Activated gamma-delta T cell (primary cell): ENCODE measurements around the gene CCDC178.
"Not testable (repeated sequence)": the region's sequence is repeated elsewhere in the genome, so short reads cannot be mapped to it uniquely, and the experiment has no call there.

Experiments
- DNase-seq: peaks from one replicate; lab custom pipeline; 2025; lab: John Stamatoyannopoulos, UW

The CCDC178 gene

DNA sequence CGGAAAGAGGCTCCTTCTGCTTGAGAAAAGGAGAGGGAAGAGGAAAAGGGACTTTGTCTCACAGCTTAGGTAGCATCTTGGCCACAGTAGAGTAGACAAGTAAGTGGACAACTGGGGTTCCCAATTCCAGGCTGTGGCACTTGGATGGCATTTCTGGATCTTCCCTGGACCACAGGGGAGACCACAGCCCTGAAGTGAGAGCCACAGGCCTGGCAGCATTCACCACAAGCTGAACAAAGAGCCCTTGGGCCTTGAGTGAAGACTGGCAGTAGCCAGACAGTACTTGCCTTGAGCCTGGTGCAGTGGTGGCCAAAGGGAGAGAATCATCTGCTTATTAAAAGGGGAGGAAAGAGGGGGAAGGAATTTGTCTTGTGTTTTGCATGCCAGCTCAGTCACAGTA is 441.6 kb downstream of the CCDC178 start:
- no peak for DNase-seq

DNA sequence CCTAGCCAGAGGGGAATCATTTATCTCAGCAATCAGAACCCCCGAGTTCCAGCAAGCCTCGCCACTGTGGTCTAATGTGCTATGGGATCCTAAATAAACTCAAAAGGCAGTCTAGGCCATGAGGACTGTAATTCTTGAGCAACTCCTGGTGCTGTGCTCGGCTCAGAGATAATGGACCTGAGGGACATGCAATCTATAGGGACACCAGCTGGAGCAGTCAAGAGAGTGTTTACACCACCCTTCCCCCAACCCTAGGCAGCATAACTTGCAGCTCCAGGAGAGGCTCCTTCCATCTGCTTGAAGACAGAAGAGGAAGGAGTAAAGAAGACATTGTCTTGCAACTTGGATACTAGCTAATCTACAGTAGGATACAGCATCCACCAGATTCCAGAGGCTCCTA is 442.2 kb downstream of the CCDC178 start:
- no peak for DNase-seq

DNA sequence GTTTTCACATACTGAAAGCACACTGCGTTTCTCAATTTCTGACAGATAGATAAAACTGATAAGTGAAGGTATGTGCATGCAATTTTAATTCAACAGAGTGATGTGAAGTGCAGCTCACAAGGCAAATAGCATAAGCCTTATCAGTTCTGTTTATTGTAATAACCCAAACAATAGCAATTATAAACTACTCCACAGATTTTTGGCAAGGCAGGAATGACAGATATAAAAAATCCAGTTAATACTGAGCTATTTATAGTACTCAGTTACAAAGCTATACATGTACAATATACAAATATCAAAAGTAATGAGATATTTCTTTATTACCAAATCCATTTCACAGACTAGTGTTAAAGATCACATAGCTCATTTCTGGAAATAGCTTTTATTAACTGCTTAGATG is 456.8 kb downstream of the CCDC178 start:
- no peak for DNase-seq

DNA sequence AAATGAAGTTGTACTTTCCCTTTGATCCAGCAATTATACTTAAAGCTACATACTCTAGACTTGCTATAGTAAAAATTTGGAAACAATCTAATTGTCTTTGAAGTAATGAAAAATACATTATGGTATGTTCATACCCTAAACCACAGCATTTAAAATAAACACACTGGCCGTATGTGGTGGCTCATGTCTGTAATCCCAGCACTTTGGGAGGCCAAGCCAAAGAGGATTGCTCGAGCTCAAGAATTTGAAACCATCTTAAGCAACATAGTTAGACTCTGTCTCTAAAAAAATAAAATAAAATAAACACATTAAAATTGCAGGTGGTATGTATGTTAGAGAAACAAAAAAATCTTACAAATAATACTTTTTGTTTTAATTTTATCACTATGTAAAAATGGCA is 459.6 kb downstream of the CCDC178 start:
- DNase-seq: no peak

DNA sequence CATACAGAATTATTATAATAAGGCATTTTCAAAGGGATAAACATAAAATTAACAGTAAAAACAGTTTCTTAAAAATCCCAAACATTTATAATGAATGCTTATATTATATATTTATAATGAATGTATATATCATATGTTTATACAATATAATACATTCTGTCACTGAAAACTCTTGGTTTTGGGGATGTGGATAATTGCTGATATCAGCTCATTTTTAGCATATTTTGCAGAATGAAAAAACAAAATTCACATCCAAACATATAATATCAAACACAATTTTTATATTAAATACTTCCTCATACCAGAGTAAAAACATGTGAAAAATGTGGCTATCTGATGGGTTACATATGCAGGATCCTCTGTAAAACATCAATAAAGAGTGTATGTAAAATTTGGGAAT is 465.0 kb downstream of the CCDC178 start:
- DNase-seq: no peak

DNA sequence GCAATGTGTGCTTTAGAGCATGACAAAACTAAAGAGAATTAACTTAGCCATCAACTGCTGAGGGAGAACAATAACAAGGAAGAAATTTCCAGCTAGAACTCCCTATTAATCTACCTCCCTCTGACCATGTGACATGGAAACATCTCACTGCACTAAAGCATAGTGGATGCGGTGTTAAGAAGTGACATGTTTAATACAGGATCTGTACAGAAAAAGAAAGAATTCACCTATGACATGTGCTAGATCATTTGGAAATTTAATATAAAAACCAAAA is 465.4 kb downstream of the CCDC178 start:
- no peak for DNase-seq

DNA sequence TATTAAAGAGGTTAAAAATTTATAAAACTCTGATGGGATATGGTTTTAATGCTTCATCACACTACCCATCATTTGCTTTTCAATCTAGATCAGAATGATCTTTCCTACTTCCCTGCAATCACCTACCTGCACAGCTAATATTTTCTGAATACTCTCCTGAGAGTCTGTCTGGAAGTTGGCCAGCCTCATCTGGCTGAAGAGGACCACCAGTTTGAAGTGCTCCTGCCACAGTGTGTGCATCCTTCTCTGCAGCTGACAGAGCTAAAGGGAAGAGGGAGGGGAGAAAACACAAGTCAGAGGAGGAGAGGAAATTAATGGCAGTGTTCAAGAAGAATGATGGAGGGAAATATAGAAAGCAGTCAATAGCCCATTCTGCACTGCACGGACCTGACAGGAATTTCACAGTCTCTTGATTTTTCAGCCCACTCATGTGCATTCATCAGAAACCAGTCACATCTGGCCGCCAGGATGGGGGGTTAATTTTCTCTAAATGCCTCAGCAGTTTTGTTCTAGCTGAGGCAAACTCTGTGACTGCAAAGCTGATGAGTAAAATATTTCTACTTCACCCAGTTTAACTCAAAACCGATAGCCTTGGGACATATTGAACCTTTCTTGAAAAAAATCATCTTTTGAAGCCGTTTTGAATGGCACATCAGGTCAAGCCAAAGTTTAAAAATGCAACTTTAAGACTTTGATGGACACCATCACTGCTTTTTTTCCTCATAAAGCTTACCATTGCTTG is 465.9 kb downstream of the CCDC178 start:
- no peak for DNase-seq

DNA sequence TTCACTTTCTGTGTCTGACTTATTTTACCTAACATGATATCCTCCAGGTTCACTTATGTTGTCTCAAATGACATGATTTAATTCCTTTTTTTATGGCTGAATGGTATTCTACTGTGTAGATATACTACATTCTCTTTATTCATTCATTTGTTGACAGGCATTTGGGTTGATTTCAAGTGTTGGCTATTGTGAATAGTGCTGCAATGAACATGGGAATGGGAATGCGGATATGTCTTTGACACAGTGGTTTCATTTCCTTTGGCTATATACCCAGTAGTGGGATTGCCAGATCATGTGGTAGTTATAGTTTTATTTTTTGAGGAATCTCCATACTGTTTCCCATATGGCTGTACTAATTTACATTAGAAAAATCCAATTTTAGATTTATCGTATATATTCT is 472.3 kb downstream of the CCDC178 start:
- no peak for DNase-seq

DNA sequence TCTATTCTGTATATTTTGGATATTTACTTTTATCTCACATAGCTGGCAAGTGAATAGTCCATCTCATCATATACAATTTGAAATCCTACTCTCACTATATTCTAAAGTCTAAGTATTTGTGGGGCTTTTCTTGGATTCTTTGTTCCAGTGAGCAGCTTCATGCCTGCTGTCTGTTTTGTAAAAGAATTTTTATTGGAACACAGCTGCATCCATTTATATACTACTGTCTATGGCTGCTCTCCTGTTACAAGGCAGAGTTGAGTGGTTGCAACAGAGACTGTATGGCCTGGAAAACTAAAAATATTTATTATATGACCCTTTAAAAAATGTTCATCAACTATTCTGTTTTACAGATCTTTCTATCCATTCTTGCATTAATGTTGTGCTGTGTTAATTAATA is 474.4 kb downstream of the CCDC178 start:
- DNase-seq: no peak

DNA sequence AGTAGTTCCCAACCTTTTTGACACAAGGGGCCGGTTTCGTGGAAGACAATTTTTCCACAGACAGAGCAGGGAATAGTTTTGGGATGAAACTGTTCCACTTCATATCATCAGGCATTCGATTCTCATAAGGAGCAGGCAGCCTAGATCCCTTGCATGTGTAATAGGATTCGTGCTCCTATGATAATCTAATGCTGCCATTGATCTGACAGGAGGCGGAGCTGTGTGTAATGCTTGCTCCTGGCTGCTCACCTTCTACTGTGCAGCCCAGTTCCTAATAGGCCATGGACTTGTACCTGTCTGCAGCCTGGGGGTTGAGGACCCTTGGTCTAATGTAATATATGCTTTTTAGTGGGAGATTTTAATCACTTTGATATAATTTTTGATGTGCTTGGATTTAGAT is 479.0 kb downstream of the CCDC178 start:
- no peak for DNase-seq

DNA sequence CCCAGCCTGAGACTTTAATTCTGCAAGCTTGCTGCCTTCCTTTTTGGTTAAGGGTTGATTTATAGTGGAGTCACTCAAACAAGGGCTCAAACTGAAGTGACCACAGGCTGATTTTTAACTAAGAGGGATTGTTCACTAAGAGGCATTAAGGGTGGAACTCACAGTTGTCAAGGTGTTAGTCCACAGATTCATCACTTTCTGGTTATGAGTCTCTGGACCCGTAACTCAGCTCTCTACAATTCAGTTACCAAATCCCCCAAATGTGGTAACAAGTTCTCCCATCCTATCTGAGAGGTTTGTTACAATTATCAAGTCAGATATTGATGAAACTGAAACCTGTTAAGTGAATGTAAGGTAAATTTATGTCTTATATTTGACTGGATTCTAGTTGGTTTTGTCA is 481.8 kb downstream of the CCDC178 start:
- no peak for DNase-seq

DNA sequence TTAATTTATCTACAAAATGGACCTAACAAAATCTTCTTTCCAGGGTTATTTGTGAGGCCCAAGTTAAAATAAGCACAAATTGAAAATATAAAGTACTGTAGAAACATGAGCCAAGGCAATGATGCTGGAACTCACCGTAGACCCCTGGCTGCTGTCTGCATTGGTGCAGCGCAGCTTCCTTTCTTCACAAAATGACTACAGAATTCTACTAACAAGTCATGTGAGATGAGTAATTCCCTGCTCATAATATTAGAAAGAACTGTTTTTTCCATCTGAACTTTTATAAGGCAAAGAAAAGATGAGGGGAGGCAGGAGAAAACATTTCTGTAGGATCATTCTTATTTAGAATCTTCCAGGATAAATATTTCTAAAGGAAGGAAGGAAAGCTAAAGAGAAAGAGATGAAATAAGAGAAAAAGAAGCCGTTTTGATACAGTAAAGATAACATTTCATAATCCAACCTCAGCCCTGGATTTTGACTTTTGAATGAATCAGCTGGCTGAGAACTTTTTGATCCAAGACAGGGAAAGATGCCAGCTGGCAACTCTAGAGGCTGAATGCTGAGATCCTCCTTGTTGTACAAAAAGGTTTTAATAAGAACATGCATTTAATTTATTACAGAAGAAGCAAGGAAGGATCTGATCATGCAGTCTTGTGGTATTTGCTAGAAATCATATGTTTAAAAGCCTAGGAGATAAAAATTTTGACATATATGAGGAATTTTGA is 483.8 kb downstream of the CCDC178 start:
- DNase-seq: no peak

DNA sequence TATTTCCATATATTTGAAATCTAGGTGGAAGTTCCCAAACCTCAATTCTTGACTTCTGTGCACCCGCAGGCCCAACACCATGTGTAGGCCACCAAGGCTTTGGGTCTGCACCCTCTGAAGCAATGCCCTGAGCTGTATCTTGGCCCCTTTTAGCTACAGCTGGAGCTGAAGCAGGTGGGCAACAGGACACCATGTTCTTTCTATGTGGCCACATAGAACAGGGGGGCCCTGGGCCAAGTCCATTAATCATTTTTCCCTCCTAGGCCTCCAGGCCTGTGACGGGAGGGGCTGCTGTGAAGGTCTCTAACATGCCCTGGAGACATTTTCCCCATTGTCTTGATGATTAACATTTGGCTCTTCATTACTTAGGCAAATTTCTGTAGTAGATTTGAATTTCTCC is 488.2 kb downstream of the CCDC178 start:
- DNase-seq: not testable (repeated sequence)

DNA sequence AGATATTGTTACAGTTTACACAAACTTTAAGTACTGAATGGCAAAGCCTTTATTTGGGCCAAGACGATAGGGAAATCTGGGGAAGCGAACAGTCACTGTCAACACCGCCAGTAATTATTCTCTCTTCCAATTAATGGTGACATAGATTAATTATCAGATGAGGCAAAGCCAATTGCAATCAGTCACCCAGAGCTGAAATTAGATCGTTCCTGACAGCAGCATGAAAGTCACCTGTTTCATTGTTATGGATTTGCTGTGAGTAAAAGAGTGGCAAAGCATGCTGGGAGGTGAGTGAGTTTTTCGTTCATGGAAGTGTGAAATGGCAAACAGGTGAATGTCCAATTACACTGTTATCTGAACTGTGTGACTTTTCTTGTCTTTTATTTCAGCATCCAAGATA is 502.9 kb downstream of the CCDC178 start:
- DNase-seq: no peak

DNA sequence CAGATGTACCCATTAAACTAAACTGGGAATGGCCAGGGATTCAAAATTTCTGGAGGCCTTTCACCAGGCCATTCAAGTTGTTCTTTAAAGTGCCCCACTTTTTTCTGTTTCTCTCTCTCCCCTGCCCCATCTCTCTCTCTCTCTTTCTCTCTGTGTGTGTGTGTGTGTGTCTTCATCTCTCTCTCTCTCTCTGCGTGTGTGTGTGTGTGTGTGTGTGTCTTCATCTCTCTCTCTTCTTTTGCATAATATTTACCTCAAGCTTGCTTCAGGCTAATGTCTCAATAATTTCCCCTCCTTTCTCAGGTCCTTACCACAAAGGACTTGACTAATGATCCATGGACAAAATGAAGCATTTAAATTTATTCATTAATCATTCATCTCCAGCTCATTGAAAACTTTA is 503.5 kb downstream of the CCDC178 start:
- DNase-seq: no peak

DNA sequence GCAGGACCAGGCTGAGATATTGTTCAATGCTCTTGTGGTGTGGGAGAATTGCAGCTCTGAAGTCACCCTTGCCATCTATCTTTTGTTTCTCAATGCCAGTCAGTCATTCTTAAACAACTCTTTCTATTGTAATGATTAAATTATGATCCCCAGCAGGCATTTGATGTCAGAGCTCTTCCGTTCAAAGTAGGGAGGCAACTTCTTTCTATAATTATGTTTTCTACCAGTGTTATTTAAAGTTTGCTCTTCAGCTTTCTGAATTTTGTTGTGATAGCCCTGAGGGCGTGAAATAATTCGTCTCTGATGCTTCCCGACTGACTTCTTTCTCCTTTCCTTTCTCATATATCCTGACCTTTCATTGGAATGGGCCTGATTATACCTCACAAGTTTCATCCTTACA is 506.3 kb downstream of the CCDC178 start:
- DNase-seq: no peak

DNA sequence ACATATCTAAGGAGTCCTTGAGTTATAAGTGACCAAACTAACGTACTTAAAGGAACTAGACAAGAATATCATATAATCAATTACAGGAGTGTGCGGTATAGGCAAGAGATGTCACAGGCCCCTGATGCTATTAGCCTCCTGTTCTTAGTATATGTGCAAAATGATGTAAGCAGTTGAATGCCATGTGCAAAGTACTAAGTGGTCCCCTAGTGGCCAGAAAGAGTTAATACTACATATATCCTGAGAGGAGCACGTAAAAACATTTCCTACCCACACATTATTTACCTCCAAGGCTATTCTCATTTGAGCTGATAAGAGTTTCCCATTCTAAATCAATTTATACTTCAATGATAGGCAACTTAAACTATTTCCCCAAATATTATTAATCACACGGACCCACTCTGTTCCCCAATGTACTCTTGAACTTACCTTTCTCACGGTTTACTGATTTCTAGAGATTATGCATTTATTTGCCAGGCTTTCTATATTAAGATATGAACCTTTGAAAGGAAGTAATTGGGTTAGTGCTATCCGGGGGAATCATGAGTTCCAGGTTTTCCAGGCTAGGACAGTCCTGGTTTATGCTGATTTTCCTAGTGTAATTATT is 509.7 kb downstream of the CCDC178 start:
- no peak for DNase-seq

DNA sequence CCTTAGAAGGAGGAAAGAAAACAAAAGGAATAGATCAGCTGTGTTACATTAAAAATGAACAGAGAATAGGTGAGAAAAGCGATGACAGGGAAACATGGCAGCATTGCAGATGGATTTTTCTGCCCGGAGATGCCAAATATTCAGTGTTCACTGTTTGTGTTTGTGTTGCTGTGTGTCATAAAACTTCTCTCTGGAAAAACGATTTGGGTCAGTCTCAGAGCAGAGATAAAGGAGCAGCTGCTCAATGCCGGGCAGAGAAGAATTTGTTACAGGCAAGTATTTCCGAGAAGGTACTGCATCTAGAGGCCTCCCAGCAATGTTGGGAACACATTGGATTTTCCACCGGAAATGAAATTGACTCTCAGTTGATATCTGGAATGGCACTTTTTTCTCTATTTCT is 511.3 kb downstream of the CCDC178 start:
- no peak for DNase-seq

DNA sequence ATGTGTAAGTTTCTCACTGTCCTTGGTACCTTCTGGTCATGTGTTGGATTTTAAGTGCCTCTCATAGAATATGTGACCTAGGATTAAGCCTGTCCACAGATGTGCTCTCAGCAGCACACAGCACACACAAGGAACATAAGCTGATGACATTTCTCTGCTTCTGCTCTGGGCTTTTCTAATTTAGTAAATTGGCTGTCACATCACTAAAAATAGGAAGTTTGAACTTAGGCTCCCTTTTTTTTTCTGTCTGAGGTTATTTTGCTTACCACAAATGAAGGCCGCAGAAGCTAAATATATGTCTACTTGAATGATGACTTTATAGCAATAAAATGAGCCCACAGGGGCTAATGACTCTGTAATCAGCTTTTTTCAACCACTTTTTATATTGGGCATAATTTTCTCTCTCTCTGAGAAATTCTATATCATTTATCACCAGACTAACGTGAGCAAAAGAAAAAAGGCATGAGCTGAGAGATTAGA is 517.5 kb downstream of the CCDC178 start:
- DNase-seq: no peak

DNA sequence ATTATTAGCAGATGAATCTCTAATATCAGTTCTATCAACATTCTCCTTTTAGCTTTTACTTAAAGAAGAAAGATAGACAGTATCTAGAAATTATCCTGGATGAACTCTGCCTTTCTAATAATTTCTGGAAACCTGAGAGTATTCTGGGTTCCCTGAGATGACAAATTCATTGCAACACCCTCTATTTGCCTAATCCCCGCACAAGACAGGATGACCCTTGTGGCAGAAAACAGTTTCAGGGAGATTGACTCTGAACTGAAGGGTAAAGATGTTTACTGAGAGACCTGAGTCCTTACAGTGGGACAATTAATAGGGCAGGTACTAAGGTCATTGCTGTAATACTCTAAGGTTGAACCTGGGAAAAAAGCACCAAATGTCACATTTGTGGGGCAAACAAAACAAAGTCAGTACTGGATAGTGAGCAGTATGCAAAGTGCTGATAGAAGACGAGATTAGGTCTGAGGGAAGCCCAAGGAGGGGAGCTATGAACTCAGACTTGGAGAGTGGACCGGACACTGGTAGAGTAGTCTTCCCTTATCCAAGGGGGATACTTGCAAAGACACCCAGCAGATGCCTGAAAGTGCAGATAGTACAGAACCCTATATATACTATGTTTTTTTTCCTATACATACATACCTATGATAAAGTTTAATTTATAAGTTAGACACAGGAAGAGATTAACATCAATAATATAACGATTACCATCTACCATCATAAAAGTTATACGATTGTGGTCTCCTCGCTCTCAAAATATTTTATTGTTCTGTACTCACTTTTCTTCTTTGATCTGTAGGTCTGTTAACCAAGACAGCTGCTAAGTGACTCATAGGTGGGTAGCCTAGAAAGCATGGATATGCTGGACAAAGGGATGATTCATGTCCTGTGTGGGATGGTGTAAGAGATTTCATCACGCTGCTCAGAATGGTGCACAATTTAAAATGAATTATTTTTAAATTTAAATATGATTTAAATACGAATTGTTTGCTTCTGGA is 519.4 kb downstream of the CCDC178 start:
- DNase-seq: no peak

DNA sequence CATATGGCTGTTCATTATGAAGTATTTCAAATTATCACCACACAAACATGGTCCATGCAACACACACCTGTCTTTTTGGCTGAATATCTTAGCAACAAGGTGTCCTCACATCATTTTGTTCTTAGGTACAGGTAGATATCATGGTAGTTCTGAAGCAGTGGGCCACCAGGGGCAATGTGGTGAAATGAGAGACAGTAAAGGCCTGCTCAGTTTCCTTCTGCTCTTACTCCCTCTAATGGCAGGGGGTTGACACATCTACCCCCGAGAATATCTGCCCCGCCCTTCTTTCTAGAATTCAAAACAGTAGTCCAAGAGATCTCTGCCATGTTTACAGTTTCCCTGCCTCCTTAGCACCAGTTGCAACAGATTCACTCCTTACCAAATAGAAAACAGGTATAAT is 520.7 kb downstream of the CCDC178 start:
- no peak for DNase-seq

DNA sequence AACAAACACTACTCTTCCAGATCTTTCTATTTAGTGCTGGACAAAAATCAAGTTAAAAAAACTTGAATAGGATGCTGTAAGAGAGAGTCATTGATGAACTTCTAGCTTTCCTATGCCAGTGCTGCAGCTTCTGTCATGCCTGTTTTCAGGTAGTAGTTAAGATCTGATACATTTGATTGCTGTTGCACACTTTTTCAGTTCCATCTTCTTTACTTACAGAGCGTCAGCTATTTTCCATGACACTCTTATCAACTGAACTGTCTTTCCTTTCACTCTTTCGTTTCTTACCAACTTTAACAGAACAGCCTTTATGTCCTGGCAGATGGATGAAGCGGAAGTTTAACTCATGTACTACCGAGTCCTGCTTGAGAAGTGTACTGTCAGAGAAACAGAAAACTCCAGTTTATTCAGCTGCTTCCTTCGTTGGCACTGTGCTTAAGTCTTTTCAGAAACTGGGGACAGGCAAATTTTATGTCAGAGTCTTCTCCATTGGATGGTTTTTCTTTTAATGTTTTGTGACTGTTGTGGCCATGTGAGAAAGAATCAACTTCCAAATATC is 521.8 kb downstream of the CCDC178 start:
- DNase-seq: no peak
